ENCODE results near the gene SPP2. TPM values are rescaled to one million over a fixed set of nuclear protein-coding genes. Genes with fewer than 3 reads are reported as not detected.

Gene SPP2
- total and polyA plus RNA-seq, 4 experiments from 2014 or later = not detected

DNA sequence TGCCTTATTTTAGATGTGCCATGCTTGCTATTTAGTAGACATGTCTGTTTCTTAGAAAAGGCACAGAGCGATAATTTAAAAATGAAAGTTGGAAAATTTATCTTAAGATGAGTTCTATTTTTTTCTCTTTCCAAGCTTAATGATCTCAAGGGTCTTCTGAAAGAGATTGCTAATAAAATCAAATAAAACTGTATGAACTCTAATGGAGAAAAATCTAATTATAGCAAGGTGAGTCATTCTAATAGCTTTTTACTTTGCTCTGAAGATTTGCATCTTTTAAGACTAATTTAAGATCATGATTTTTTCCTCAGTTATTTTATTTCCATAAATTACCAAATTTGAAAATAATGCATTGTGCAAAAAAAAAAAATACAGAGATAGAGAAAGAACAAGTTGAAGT, 36.1 kb upstream of the SPP2 start:
- Mint-ChIP-seq H3K27ac (no peak overlapping the region), H3K36me3 (no peaks in the 10 kb centered on the region), H3K27me3 (no peaks in the 10 kb centered on the region), H3K9me3 (no peaks in the 10 kb centered on the region), H3K4me3 (no peak overlapping the region), H3K4me1 (peaks cover 4 to 11% (median 5%) of the 10 kb centered on the region in 4 donors)
- POLR2A ChIA-PET (ENCODE audit: partially characterized antibody) = no interaction called here
- Histone ChIP-seq H3K27ac (ENCODE audit: low read depth, low read length) (no peak overlapping the region), H3K36me3 (ENCODE audit: insufficient read depth, low read length) (no peaks in the 10 kb centered on the region), H3K4me3 (ENCODE audit: low read length in 2 of 2) (no peak overlapping the region), H3K9me3 (ENCODE audit: control insufficient read depth in 1 of 2, low read length in 2 of 2) (no peaks in the 10 kb centered on the region), H3K4me1 (ENCODE audit: insufficient read depth, low read length) (no peaks in the 10 kb centered on the region), H3K27me3 (ENCODE audit: insufficient read depth, low read length) (no peaks in the 10 kb centered on the region)
- intact Hi-C loops (cut with micrococcal nuclease) = no loop called here
- no peak for DNase-seq
- CTCF ChIA-PET (ENCODE audit: partially characterized antibody) = interaction anchor here (1.1 kb wide), 1 partner anchor 13 kb away, joined by 4 read pairs; no protein-coding TSS in a partner anchor

- no peaks in the 10 kb centered on the region for H3K36me3 ChIP-seq (ENCODE audit: insufficient read depth, low read length)
- H3K4me1 Mint-ChIP-seq = peaks cover 4 to 11% (median 5%) of the 10 kb centered on the region in 4 donors
- DNase-seq = no peak
- ChIA-PET CTCF (ENCODE audit: partially characterized antibody) (no interaction called here), POLR2A (ENCODE audit: partially characterized antibody) (no interaction called here)
- H3K4me3 ChIP-seq (ENCODE audit: low read length in 2 of 2) = no peak overlapping the region
- no peaks in the 10 kb centered on the region for H3K9me3 Mint-ChIP-seq
- H3K27me3 Mint-ChIP-seq = no peaks in the 10 kb centered on the region
- H3K9me3 ChIP-seq (ENCODE audit: control insufficient read depth in 1 of 2, low read length in 2 of 2) = no peaks in the 10 kb centered on the region
- no peaks in the 10 kb centered on the region for H3K4me1 ChIP-seq (ENCODE audit: insufficient read depth, low read length)
- H3K27me3 ChIP-seq (ENCODE audit: insufficient read depth, low read length) = no peaks in the 10 kb centered on the region
- intact Hi-C loops (cut with micrococcal nuclease) = no loop called here
- H3K27ac Mint-ChIP-seq = no peak overlapping the region
- no peaks in the 10 kb centered on the region for H3K36me3 Mint-ChIP-seq
- H3K4me3 Mint-ChIP-seq = no peak overlapping the region
- H3K27ac ChIP-seq (ENCODE audit: low read depth, low read length) = no peak overlapping the region
These were observed 34.6 kb upstream of the SPP2 start for GRCh38 chr2:234015861-234016260.

- intact Hi-C loops (cut with micrococcal nuclease) = no loop called here
- Histone ChIP-seq H3K27me3 (ENCODE audit: insufficient read depth, low read length) (no peaks in the 10 kb centered on the region), H3K27ac (ENCODE audit: low read depth, low read length) (no peak overlapping the region), H3K9me3 (ENCODE audit: control insufficient read depth in 1 of 2, low read length in 2 of 2) (no peaks in the 10 kb centered on the region), H3K4me3 (ENCODE audit: low read length in 2 of 2) (no peak overlapping the region), H3K4me1 (ENCODE audit: insufficient read depth, low read length) (peaks cover 3% of the 10 kb centered on the region), H3K36me3 (ENCODE audit: insufficient read depth, low read length) (no peaks in the 10 kb centered on the region)
- DNase-seq = no peak
- Mint-ChIP-seq H3K27me3 (no peaks in the 10 kb centered on the region), H3K27ac (no peak overlapping the region), H3K9me3 (peaks cover 0 to 10% (median under 1%) of the 10 kb centered on the region in 8 donors), H3K4me3 (no peak overlapping the region), H3K4me1 (peaks cover 5 to 22% (median 17%) of the 10 kb centered on the region in 4 donors), H3K36me3 (no peaks in the 10 kb centered on the region)
- POLR2A ChIA-PET (ENCODE audit: partially characterized antibody) = no interaction called here
- CTCF ChIA-PET (ENCODE audit: partially characterized antibody) = no interaction called here
These were observed 30.6 kb upstream of the SPP2 start for GRCh38 chr2:234019896-234020295.

- intact Hi-C loops (cut with micrococcal nuclease) = no loop called here
- Mint-ChIP-seq H3K4me1 (peaks cover 8 to 26% (median 19%) of the 10 kb centered on the region in 4 donors), H3K27me3 (no peaks in the 10 kb centered on the region), H3K9me3 (peaks cover 0 to 10% (median under 1%) of the 10 kb centered on the region in 8 donors), H3K27ac (peak overlapping the region in 1 of 7 donors; percentile 0), H3K4me3 (no peak overlapping the region), H3K36me3 (no peaks in the 10 kb centered on the region)
- no peaks in the 10 kb centered on the region for H3K36me3 ChIP-seq (ENCODE audit: insufficient read depth, low read length)
- ChIA-PET POLR2A (ENCODE audit: partially characterized antibody) (no interaction called here), CTCF (ENCODE audit: partially characterized antibody) (no interaction called here)
- H3K27ac ChIP-seq (ENCODE audit: low read depth, low read length) = no peak overlapping the region
- no peak for DNase-seq
- peaks cover 7% of the 10 kb centered on the region for H3K4me1 ChIP-seq (ENCODE audit: insufficient read depth, low read length)
- no peak overlapping the region for H3K4me3 ChIP-seq (ENCODE audit: low read length in 2 of 2)
- H3K9me3 ChIP-seq (ENCODE audit: control insufficient read depth in 1 of 2, low read length in 2 of 2) = no peaks in the 10 kb centered on the region
- H3K27me3 ChIP-seq (ENCODE audit: insufficient read depth, low read length) = no peaks in the 10 kb centered on the region
These were observed 30.2 kb upstream of the SPP2 start for GRCh38 chr2:234020332-234020731.

- peak overlapping the region in 1 of 7 donors; percentile 55 for H3K27ac Mint-ChIP-seq
- Histone ChIP-seq H3K36me3 (ENCODE audit: insufficient read depth, low read length) (no peaks in the 10 kb centered on the region), H3K4me3 (ENCODE audit: low read length in 2 of 2) (no peak overlapping the region), H3K27me3 (ENCODE audit: insufficient read depth, low read length) (no peaks in the 10 kb centered on the region), H3K27ac (ENCODE audit: low read depth, low read length) (no peak overlapping the region), H3K4me1 (ENCODE audit: insufficient read depth, low read length) (peaks cover 26% of the 10 kb centered on the region), H3K9me3 (ENCODE audit: control insufficient read depth in 1 of 2, low read length in 2 of 2) (no peaks in the 10 kb centered on the region)
- H3K4me3 Mint-ChIP-seq = no peak overlapping the region
- no peak for DNase-seq
- CTCF ChIA-PET (ENCODE audit: partially characterized antibody) = interaction anchor here (0.9 to 1.7 kb wide), 3 partner anchors 47 to 523 kb away, joined by 3 to 4 read pairs (median 4); no protein-coding TSS in a partner anchor
- peaks cover 0 to 10% (median under 1%) of the 10 kb centered on the region in 8 donors for H3K9me3 Mint-ChIP-seq
- POLR2A ChIA-PET (ENCODE audit: partially characterized antibody) = interaction anchor here (0.9 to 1.6 kb wide), 2 partner anchors 10 to 32 kb away, joined by 3 to 6 read pairs; no protein-coding TSS in a partner anchor
- intact Hi-C loops (cut with micrococcal nuclease) = no loop called here
- no peaks in the 10 kb centered on the region for H3K36me3 Mint-ChIP-seq
- H3K27me3 Mint-ChIP-seq = no peaks in the 10 kb centered on the region
- peaks cover 25 to 47% (median 37%) of the 10 kb centered on the region in 4 donors for H3K4me1 Mint-ChIP-seq
These were observed 28.1 kb upstream of the SPP2 start for GRCh38 chr2:234022424-234022823.

GRCh38 chr2:234024304-234024703, 26.2 kb upstream of the SPP2 start:
- Mint-ChIP-seq H3K27ac (no peak overlapping the region), H3K4me3 (peak overlapping the region in 1 of 8 donors; percentile 70), H3K4me1 (peaks cover 38 to 64% (median 52%) of the 10 kb centered on the region in 4 donors), H3K9me3 (peaks cover 0 to 10% (median under 1%) of the 10 kb centered on the region in 8 donors), H3K36me3 (no peaks in the 10 kb centered on the region), H3K27me3 (no peaks in the 10 kb centered on the region)
- intact Hi-C loops (cut with micrococcal nuclease) = no loop called here
- Histone ChIP-seq H3K4me1 (ENCODE audit: insufficient read depth, low read length) (peaks cover 43% of the 10 kb centered on the region), H3K36me3 (ENCODE audit: insufficient read depth, low read length) (no peaks in the 10 kb centered on the region), H3K4me3 (ENCODE audit: low read length in 2 of 2) (no peak overlapping the region), H3K9me3 (ENCODE audit: control insufficient read depth in 1 of 2, low read length in 2 of 2) (no peaks in the 10 kb centered on the region), H3K27me3 (ENCODE audit: insufficient read depth, low read length) (no peaks in the 10 kb centered on the region), H3K27ac (ENCODE audit: low read depth, low read length) (no peak overlapping the region)
- ChIA-PET POLR2A (ENCODE audit: partially characterized antibody) (interaction anchor here (0.6 to 1.6 kb wide), 5 partner anchors 9 to 401 kb away, joined by 3 to 5 read pairs (median 4); no protein-coding TSS in a partner anchor), CTCF (ENCODE audit: partially characterized antibody) (interaction anchor here (1.0 to 3.4 kb wide), 2 partner anchors 8 to 35 kb away, joined by 3 to 16 read pairs; no protein-coding TSS in a partner anchor)
- DNase-seq = no peak

- Histone ChIP-seq H3K4me3 (ENCODE audit: low read length in 2 of 2) (peak overlapping the region; percentile 48 to 56), H3K4me1 (ENCODE audit: insufficient read depth, low read length) (peaks cover 54% of the 10 kb centered on the region), H3K36me3 (ENCODE audit: insufficient read depth, low read length) (no peaks in the 10 kb centered on the region), H3K9me3 (ENCODE audit: control insufficient read depth in 1 of 2, low read length in 2 of 2) (no peaks in the 10 kb centered on the region), H3K27me3 (ENCODE audit: insufficient read depth, low read length) (no peaks in the 10 kb centered on the region), H3K27ac (ENCODE audit: low read depth, low read length) (peak overlapping the region; percentile 33)
- intact Hi-C loops (cut with micrococcal nuclease) = no loop called here
- Mint-ChIP-seq H3K36me3 (no peaks in the 10 kb centered on the region), H3K27ac (peak overlapping the region; percentile 48 to 90 (median 74)), H3K4me3 (peak overlapping the region; percentile 46 to 92 (median 84)), H3K9me3 (peaks cover 0 to 10% (median under 1%) of the 10 kb centered on the region in 8 donors), H3K27me3 (no peaks in the 10 kb centered on the region), H3K4me1 (peaks cover 38 to 73% (median 56%) of the 10 kb centered on the region in 4 donors)
- CTCF ChIA-PET (ENCODE audit: partially characterized antibody) = interaction anchor here (0.7 to 3.4 kb wide), 3 partner anchors 8 to 477 kb away, joined by 3 to 16 read pairs (median 4); no protein-coding TSS in a partner anchor
- POLR2A ChIA-PET (ENCODE audit: partially characterized antibody) = interaction anchor here (0.6 to 3.6 kb wide), 12 partner anchors 18 to 421 kb away, joined by 3 to 29 read pairs (median 4); no protein-coding TSS in a partner anchor
- DNase-seq = peak; percentile 31 to 43 (median 39)
These were observed 25.0 kb upstream of the SPP2 start for GRCh38 chr2:234025466-234025865.

Data from CD4-positive, alpha-beta memory T cell (primary cell).